ENCODE data around the gene CRAT. TPM values are rescaled to one million over a fixed set of nuclear protein-coding genes. Genes with fewer than 3 reads are reported as not detected.

Gene CRAT
- total RNA-seq = 10 to 100 TPM; 16.0 to 16.4 TPM

GRCh38 chr9:129110740-129111527 is at the start of gene CRAT, which contains the start of gene PTPA:
Gene CRAT (minus strand): TSS chr9:129110793. CDS start chr9:129110509, 284 bp downstream.
Gene PTPA (plus strand): TSS chr9:129111415. CDS start chr9:129111601, 186 bp downstream.
- ChIA-PET POLR2A (interaction anchor here (0.6 to 2.0 kb wide), 6 partner anchors 10 to 208 kb away, joined by 3 to 8 read pairs (median 4); partner anchors contain the start of genes DOLPP1 and MIGA2), CTCF (interaction anchor here (1.4 to 5.3 kb wide), 5 partner anchors 20 to 513 kb away, joined by 4 to 39 read pairs (median 9); no protein-coding TSS in a partner anchor)
- Mint-ChIP-seq H3K36me3 (no peaks in the 10 kb centered on the region), H3K27me3 (no peaks in the 10 kb centered on the region), H3K27ac (peak within 1 kb of the TSS; percentile 97), H3K9me3 (no peaks in the 10 kb centered on the region), H3K4me3 (peak within 1 kb of the TSS; percentile 94), H3K4me1 (ENCODE audit: low read depth) (peaks cover 34% of the 10 kb centered on the region)
- peak; percentile 98 for DNase-seq
- intact Hi-C loops (cut with micrococcal nuclease) = loop anchor here (1.0 to 2.0 kb wide), 3 partner anchors 30 to 228 kb away; partner anchors contain the start of genes DOLPP1, LRRC8A and MIGA2

DNA sequence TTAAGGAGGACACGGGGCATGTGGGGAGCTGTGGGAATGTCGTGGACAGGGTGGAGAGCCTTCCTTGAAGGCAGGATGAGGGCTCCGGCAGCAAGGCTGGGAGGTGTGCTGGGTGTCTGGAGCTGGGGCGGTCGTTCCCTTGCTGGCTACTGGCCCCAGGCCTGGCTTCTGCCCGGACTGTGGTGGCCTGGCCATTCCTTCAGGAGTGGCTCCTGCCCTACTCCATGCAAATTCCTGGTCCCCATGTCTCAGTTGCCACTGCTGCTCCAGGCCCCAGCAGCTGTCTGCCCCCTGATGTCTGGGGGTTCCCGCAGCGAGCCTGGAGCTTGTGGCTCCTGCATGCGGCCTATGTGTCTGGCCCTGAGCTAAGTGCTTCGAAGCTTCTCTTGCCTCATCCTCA is 45.6 kb upstream of the CRAT start:
- Mint-ChIP-seq H3K27me3 (no peaks in the 10 kb centered on the region), H3K36me3 (no peaks in the 10 kb centered on the region), H3K4me1 (ENCODE audit: low read depth) (no peaks in the 10 kb centered on the region), H3K4me3 (no peak overlapping the region), H3K27ac (no peak overlapping the region), H3K9me3 (no peaks in the 10 kb centered on the region)
- CTCF ChIA-PET = interaction anchor here (2.0 kb wide), 1 partner anchor 13 kb away, joined by 8 read pairs; no protein-coding TSS in a partner anchor
- intact Hi-C loops (cut with micrococcal nuclease) = no loop called here
- DNase-seq = no peak
- POLR2A ChIA-PET = no interaction called here

DNA sequence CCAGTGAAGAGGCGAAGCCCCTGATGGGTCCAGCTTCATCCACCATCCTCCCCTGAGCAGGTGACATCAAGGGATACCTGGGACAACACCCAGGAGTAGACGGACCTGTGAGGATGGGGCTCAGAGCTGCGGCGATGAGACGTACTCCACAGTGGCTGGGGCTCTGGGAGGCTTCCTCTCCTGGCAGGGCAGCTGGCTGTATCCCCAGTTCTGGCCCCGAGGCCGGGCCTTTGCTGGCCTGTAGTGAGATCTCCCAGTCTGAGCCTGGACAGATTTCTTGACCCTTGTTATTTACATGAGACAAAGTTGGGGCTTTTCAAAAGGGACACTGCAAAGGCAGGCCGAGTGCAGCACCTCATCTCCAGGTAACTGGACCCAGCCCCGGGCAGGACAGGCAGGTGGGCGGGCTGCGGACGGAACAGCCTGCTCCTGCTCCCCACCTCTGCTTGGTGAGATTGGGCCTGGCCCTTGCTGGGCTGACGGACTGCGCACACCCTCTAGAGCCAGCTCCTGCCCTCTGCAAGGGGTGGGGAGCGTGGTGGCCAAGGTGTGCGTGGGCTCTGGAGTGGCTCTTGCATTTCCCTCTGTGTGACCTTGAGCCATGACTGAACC is 44.4 kb upstream of the CRAT start:
- H3K27me3 Mint-ChIP-seq = no peaks in the 10 kb centered on the region
- H3K9me3 Mint-ChIP-seq = no peaks in the 10 kb centered on the region
- POLR2A ChIA-PET = no interaction called here
- no peak overlapping the region for H3K4me3 Mint-ChIP-seq
- no peak for DNase-seq
- CTCF ChIA-PET = interaction anchor here (5.2 kb wide), 1 partner anchor 12 kb away, joined by 25 read pairs; no protein-coding TSS in a partner anchor
- H3K4me1 Mint-ChIP-seq (ENCODE audit: low read depth) = no peaks in the 10 kb centered on the region
- H3K27ac Mint-ChIP-seq = no peak overlapping the region
- intact Hi-C loops (cut with micrococcal nuclease) = no loop called here
- H3K36me3 Mint-ChIP-seq = no peaks in the 10 kb centered on the region

- ChIA-PET POLR2A (interaction anchor here (1.7 kb wide), 1 partner anchor 12 kb away, joined by 6 read pairs; no protein-coding TSS in a partner anchor), CTCF (interaction anchor here (2.5 to 5.2 kb wide), 2 partner anchors 8 to 12 kb away, joined by 11 to 25 read pairs; no protein-coding TSS in a partner anchor)
- Mint-ChIP-seq H3K4me1 (ENCODE audit: low read depth) (no peaks in the 10 kb centered on the region), H3K27me3 (no peaks in the 10 kb centered on the region), H3K9me3 (no peaks in the 10 kb centered on the region), H3K4me3 (no peak overlapping the region), H3K27ac (no peak overlapping the region), H3K36me3 (no peaks in the 10 kb centered on the region)
- intact Hi-C loops (cut with micrococcal nuclease) = no loop called here
- no peak for DNase-seq
Measured at GRCh38 chr9:129151469-129151868, 40.9 kb upstream of the CRAT start.

- no peaks in the 10 kb centered on the region for H3K9me3 Mint-ChIP-seq
- ChIA-PET POLR2A (no interaction called here), CTCF (interaction anchor here (1.5 to 5.2 kb wide), 2 partner anchors 8 to 19 kb away, joined by 6 to 25 read pairs; no protein-coding TSS in a partner anchor)
- no peaks in the 10 kb centered on the region for H3K27me3 Mint-ChIP-seq
- no peak for DNase-seq
- H3K4me1 Mint-ChIP-seq (ENCODE audit: low read depth) = no peaks in the 10 kb centered on the region
- H3K4me3 Mint-ChIP-seq = no peak overlapping the region
- no peaks in the 10 kb centered on the region for H3K36me3 Mint-ChIP-seq
- intact Hi-C loops (cut with micrococcal nuclease) = no loop called here
- no peak overlapping the region for H3K27ac Mint-ChIP-seq
Measured at GRCh38 chr9:129150672-129151211, 40.1 kb upstream of the CRAT start.

GRCh38 chr9:129150122-129150521 is 39.5 kb upstream of the CRAT start:
- no peak overlapping the region for H3K4me3 Mint-ChIP-seq
- no peaks in the 10 kb centered on the region for H3K36me3 Mint-ChIP-seq
- no peak overlapping the region for H3K27ac Mint-ChIP-seq
- intact Hi-C loops (cut with micrococcal nuclease) = no loop called here
- ChIA-PET POLR2A (no interaction called here), CTCF (interaction anchor here (1.1 to 1.5 kb wide), 2 partner anchors 10 to 19 kb away, joined by 6 read pairs; no protein-coding TSS in a partner anchor)
- no peaks in the 10 kb centered on the region for H3K4me1 Mint-ChIP-seq (ENCODE audit: low read depth)
- H3K9me3 Mint-ChIP-seq = no peaks in the 10 kb centered on the region
- no peaks in the 10 kb centered on the region for H3K27me3 Mint-ChIP-seq
- DNase-seq = no peak

DNA sequence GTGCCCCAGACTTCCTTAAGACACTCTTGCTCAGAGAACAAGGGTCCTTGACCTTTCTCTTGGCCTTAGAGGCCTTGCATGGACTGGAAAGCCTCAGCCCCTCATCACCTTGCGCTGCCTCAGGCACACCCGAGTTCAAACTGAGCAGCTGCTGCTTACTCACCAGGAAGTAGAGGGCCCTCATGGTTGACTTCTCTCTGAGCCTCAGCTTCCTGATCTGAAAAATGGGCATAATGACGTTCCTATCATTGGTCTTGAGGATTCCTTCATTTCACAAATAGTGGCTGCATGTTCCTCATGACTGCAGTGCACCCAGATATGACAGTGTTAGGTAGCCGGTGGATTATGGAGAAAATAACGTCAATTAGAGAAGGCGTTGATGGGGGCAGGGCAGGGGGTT is 38.8 kb upstream of the CRAT start:
- DNase-seq = no peak
- Mint-ChIP-seq H3K27ac (no peak overlapping the region), H3K27me3 (no peaks in the 10 kb centered on the region), H3K9me3 (no peaks in the 10 kb centered on the region), H3K4me3 (no peak overlapping the region), H3K4me1 (ENCODE audit: low read depth) (no peaks in the 10 kb centered on the region), H3K36me3 (no peaks in the 10 kb centered on the region)
- ChIA-PET POLR2A (interaction anchor here (1.0 kb wide), 1 partner anchor 38 kb away, joined by 3 read pairs; no protein-coding TSS in a partner anchor), CTCF (interaction anchor here (1.1 to 1.5 kb wide), 2 partner anchors 9 to 18 kb away, joined by 6 read pairs; no protein-coding TSS in a partner anchor)
- intact Hi-C loops (cut with micrococcal nuclease) = no loop called here

GRCh38 chr9:129148463-129149204 is 38.0 kb upstream of the CRAT start:
- Mint-ChIP-seq H3K27me3 (no peaks in the 10 kb centered on the region), H3K4me1 (ENCODE audit: low read depth) (peaks cover 5% of the 10 kb centered on the region), H3K4me3 (no peak overlapping the region), H3K9me3 (no peaks in the 10 kb centered on the region), H3K27ac (no peak overlapping the region), H3K36me3 (no peaks in the 10 kb centered on the region)
- no peak for DNase-seq
- ChIA-PET CTCF (interaction anchor here (1.1 kb wide), 1 partner anchor 8 kb away, joined by 6 read pairs; no protein-coding TSS in a partner anchor), POLR2A (interaction anchor here (1.0 kb wide), 1 partner anchor 37 kb away, joined by 3 read pairs; no protein-coding TSS in a partner anchor)
- intact Hi-C loops (cut with micrococcal nuclease) = no loop called here

DNA sequence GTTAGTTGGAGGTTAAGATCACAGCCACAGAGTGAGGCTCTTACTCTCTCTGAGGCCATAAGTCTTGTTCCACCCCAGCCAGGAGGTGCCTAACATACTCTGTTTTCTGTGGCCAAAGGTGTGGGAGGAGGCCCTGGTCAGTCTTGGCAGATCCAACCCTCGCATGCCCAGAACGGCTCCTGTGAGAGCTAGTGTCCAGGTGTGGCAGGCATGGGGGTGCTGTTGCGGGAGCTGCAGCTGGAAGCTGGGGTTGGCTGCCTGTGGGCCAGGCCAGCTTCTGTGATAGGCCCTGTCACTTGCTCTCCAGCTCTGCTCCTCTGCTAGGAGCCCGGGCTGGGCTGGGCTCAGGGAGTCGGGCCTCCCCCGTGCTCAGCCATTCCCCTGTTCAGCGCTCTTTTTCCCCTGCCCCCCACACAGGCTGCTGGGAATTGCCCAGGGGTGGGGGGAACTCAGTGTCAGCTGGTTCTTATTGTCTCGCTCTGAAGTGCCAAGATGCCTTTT is 35.9 kb upstream of the CRAT start:
- ChIA-PET POLR2A (no interaction called here), CTCF (interaction anchor here (1.1 to 6.4 kb wide), 3 partner anchors 10 to 28 kb away, joined by 3 to 112 read pairs (median 4); no protein-coding TSS in a partner anchor)
- no peaks in the 10 kb centered on the region for H3K9me3 Mint-ChIP-seq
- no peak for DNase-seq
- intact Hi-C loops (cut with micrococcal nuclease) = no loop called here
- no peak overlapping the region for H3K27ac Mint-ChIP-seq
- H3K4me1 Mint-ChIP-seq (ENCODE audit: low read depth) = peaks cover 14% of the 10 kb centered on the region
- H3K36me3 Mint-ChIP-seq = peaks cover 4% of the 10 kb centered on the region
- H3K4me3 Mint-ChIP-seq = no peak overlapping the region
- no peaks in the 10 kb centered on the region for H3K27me3 Mint-ChIP-seq

GRCh38 chr9:129145841-129146292 is 35.3 kb upstream of the CRAT start:
- Mint-ChIP-seq H3K36me3 (peaks cover 4% of the 10 kb centered on the region), H3K9me3 (no peaks in the 10 kb centered on the region), H3K4me3 (no peak overlapping the region), H3K4me1 (ENCODE audit: low read depth) (peaks cover 21% of the 10 kb centered on the region), H3K27ac (no peak overlapping the region), H3K27me3 (no peaks in the 10 kb centered on the region)
- DNase-seq = no peak
- POLR2A ChIA-PET = interaction anchor here (0.6 kb wide), 1 partner anchor 1768 kb away, joined by 3 read pairs; no protein-coding TSS in a partner anchor
- CTCF ChIA-PET = interaction anchor here (0.6 to 6.4 kb wide), 4 partner anchors 10 to 29 kb away, joined by 3 to 112 read pairs (median 4); no protein-coding TSS in a partner anchor
- intact Hi-C loops (cut with micrococcal nuclease) = no loop called here

DNA sequence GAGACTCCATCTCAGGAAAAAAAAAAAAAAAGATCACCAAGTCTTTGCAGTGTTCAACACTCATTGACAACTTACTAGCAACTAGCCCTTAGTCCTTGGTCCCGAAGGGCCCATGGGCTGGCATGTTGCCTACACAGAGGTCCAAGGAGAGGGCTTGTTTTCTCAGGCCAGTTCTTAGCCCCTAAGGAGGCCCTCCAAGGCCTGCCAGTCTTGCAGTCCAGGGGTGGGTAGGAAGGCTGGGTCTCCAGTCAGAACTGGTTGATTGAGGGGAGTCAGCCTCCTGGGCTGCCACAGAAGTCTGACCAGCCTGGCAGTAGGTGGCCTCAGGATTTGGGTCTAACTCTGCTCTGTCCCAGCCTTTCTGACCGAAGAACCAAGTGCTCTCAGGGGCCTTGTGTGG is 34.7 kb upstream of the CRAT start:
- DNase-seq = no peak
- Mint-ChIP-seq H3K36me3 (peaks cover 4% of the 10 kb centered on the region), H3K27me3 (no peaks in the 10 kb centered on the region), H3K9me3 (no peaks in the 10 kb centered on the region), H3K27ac (no peak overlapping the region), H3K4me3 (no peak overlapping the region), H3K4me1 (ENCODE audit: low read depth) (peaks cover 25% of the 10 kb centered on the region)
- ChIA-PET POLR2A (interaction anchor here (0.6 kb wide), 1 partner anchor 1768 kb away, joined by 3 read pairs; no protein-coding TSS in a partner anchor), CTCF (interaction anchor here (0.6 to 6.4 kb wide), 2 partner anchors 14 to 27 kb away, joined by 5 to 112 read pairs; no protein-coding TSS in a partner anchor)
- intact Hi-C loops (cut with micrococcal nuclease) = no loop called here

All from activated CD4-positive, alpha-beta memory T cell treated with anti-CD3 and anti-CD28 coated beads for 36 hours (primary cell).